T-helper 1 cell treated with Interleukin-12 subunit alpha and Interleukin-12 subunit beta and Interleukin-4 antibody, amounts not matched to agents 30 μg/mL and 1 μg/mL, for 36 hours (primary cell): Measurements from ENCODE around the gene STRA6.

Source experiments
- H3K27ac Mint-ChIP-seq: one replicate; pipeline ENCODE4 v1.8.0; 2021; ENCODE audit warnings: mild to moderate bottlenecking, mixed read lengths
- H3K27me3 Mint-ChIP-seq: one replicate; pipeline ENCODE4 v1.8.0; 2021; ENCODE audit warnings: low read depth, mixed read lengths
- H3K36me3 Mint-ChIP-seq: one replicate; pipeline ENCODE4 v1.8.0; 2021; ENCODE audit warnings: low read depth, mixed read lengths
- H3K4me1 Mint-ChIP-seq: one replicate; pipeline ENCODE4 v1.8.0; 2021; ENCODE audit warnings: low read depth, mixed read lengths
- H3K4me3 Mint-ChIP-seq: one replicate; pipeline ENCODE4 v1.8.0; 2021; ENCODE audit warnings: mild to moderate bottlenecking, moderate library complexity, mixed read lengths
- H3K9me3 Mint-ChIP-seq: one replicate; pipeline ENCODE4 v1.8.0; 2021; ENCODE audit warnings: mixed read lengths

The STRA6 gene

GRCh38 chr15:74131628-74132413 is 70.8 kb downstream of the STRA6 start:
- peak overlapping the region; percentile 77 for H3K27ac Mint-ChIP-seq
- peaks cover 95% of the 10 kb centered on the region for H3K27me3 Mint-ChIP-seq
- peak overlapping the region; percentile 15 for H3K4me3 Mint-ChIP-seq
- H3K9me3 Mint-ChIP-seq = no peaks in the 10 kb centered on the region
- H3K36me3 Mint-ChIP-seq = peaks cover 9% of the 10 kb centered on the region
- peaks cover 16% of the 10 kb centered on the region for H3K4me1 Mint-ChIP-seq

GRCh38 chr15:74130849-74131627 is 71.5 kb downstream of the STRA6 start:
- Mint-ChIP-seq H3K9me3 (no peaks in the 10 kb centered on the region), H3K27ac (peak overlapping the region; percentile 3), H3K27me3 (peaks cover 91% of the 10 kb centered on the region), H3K36me3 (peaks cover 9% of the 10 kb centered on the region), H3K4me3 (no peak overlapping the region), H3K4me1 (peaks cover 12% of the 10 kb centered on the region)

- H3K4me1 Mint-ChIP-seq = peaks cover 12% of the 10 kb centered on the region
Measured at GRCh38 chr15:74130155-74130848, 72.3 kb downstream of the STRA6 start, which contains the start of gene ISLR2. TSS of gene ISLR2 (plus strand) at chr15:74130586. CDS start at chr15:74132755, 2,169 bp downstream.

GRCh38 chr15:74129586-74130154 is 72.9 kb downstream of the STRA6 start:
- peaks cover 9% of the 10 kb centered on the region for H3K4me1 Mint-ChIP-seq
- peak overlapping the region; percentile 45 for H3K27ac Mint-ChIP-seq
- no peaks in the 10 kb centered on the region for H3K9me3 Mint-ChIP-seq
- H3K4me3 Mint-ChIP-seq = peak overlapping the region; percentile 10
- H3K36me3 Mint-ChIP-seq = peaks cover 8% of the 10 kb centered on the region
- peaks cover 82% of the 10 kb centered on the region for H3K27me3 Mint-ChIP-seq

More at GRCh38 chr15:74130155-74130848, 72.3 kb downstream of the STRA6 start, which contains the start of gene ISLR2:
- peak within 1 kb of the TSS; percentile 10 for H3K4me3 Mint-ChIP-seq
- H3K9me3 Mint-ChIP-seq = no peaks in the 10 kb centered on the region
- H3K36me3 Mint-ChIP-seq = peaks cover 9% of the 10 kb centered on the region
- peak within 1 kb of the TSS; percentile 45 for H3K27ac Mint-ChIP-seq
- peaks cover 87% of the 10 kb centered on the region for H3K27me3 Mint-ChIP-seq
